Activated naive CD8-positive, alpha-beta T cell (primary cell): ENCODE measurements around the gene XKRX.

ENCODE experiments used
- H3K27ac Mint-ChIP-seq: one replicate; pipeline ENCODE4 v1.8.0; 2021; ENCODE audit warnings: mixed read lengths
- H3K27me3 Mint-ChIP-seq: one replicate; pipeline ENCODE4 v1.8.0; 2021; ENCODE audit warnings: mixed read lengths
- H3K36me3 Mint-ChIP-seq: one replicate; pipeline ENCODE4 v1.8.0; 2021; ENCODE audit warnings: mixed read lengths
- H3K4me1 Mint-ChIP-seq: one replicate; pipeline ENCODE4 v1.8.0; 2021; ENCODE audit warnings: low read depth, mixed read lengths
- H3K4me3 Mint-ChIP-seq: one replicate; pipeline ENCODE4 v1.8.0; 2021; ENCODE audit warnings: mild to moderate bottlenecking, mixed read lengths
- H3K9me3 Mint-ChIP-seq: one replicate; pipeline ENCODE4 v1.8.0; 2021; ENCODE audit warnings: low read depth, mixed read lengths

XKRX gene

GRCh38 chrX:100928660-100929613 is at the start of gene XKRX:
Gene XKRX (minus strand): TSS chrX:100928917. CDS start chrX:100928304, 613 bp downstream.
- Mint-ChIP-seq H3K4me3 (peak within 1 kb of the TSS; percentile 92), H3K9me3 (no peaks in the 10 kb centered on the region), H3K36me3 (peaks cover 3% of the 10 kb centered on the region), H3K4me1 (peaks cover 51% of the 10 kb centered on the region), H3K27ac (peak within 1 kb of the TSS; percentile 54), H3K27me3 (no peaks in the 10 kb centered on the region)

GRCh38 chrX:100976211-100976610 is 47.5 kb upstream of the XKRX start:
- Mint-ChIP-seq H3K4me1 (no peaks in the 10 kb centered on the region), H3K9me3 (no peaks in the 10 kb centered on the region), H3K27me3 (no peaks in the 10 kb centered on the region), H3K4me3 (no peak overlapping the region), H3K27ac (no peak overlapping the region), H3K36me3 (peaks cover 6% of the 10 kb centered on the region)

GRCh38 chrX:100975212-100975611 is 46.5 kb upstream of the XKRX start:
- Mint-ChIP-seq H3K36me3 (peaks cover 6% of the 10 kb centered on the region), H3K27ac (no peak overlapping the region), H3K4me3 (no peak overlapping the region), H3K27me3 (no peaks in the 10 kb centered on the region), H3K4me1 (no peaks in the 10 kb centered on the region), H3K9me3 (no peaks in the 10 kb centered on the region)

GRCh38 chrX:100973411-100973810 is 44.7 kb upstream of the XKRX start:
- Mint-ChIP-seq H3K9me3 (no peaks in the 10 kb centered on the region), H3K36me3 (peaks cover 3% of the 10 kb centered on the region), H3K4me3 (no peak overlapping the region), H3K27ac (no peak overlapping the region), H3K27me3 (no peaks in the 10 kb centered on the region), H3K4me1 (no peaks in the 10 kb centered on the region)

- H3K9me3 Mint-ChIP-seq: no peaks in the 10 kb centered on the region
- H3K36me3 Mint-ChIP-seq: no peaks in the 10 kb centered on the region
- H3K4me3 Mint-ChIP-seq: no peak overlapping the region
- no peaks in the 10 kb centered on the region for H3K4me1 Mint-ChIP-seq
- H3K27ac Mint-ChIP-seq: no peak overlapping the region
- H3K27me3 Mint-ChIP-seq: no peaks in the 10 kb centered on the region
These were observed 41.2 kb upstream of the XKRX start for GRCh38 chrX:100969936-100970335.

- no peaks in the 10 kb centered on the region for H3K4me1 Mint-ChIP-seq
- H3K4me3 Mint-ChIP-seq: no peak within 1 kb of the TSS
- no peaks in the 10 kb centered on the region for H3K9me3 Mint-ChIP-seq
- H3K36me3 Mint-ChIP-seq: no peaks in the 10 kb centered on the region
- H3K27ac Mint-ChIP-seq: no peak within 1 kb of the TSS
- H3K27me3 Mint-ChIP-seq: no peaks in the 10 kb centered on the region
These were observed 40.7 kb upstream of the XKRX start, which contains the start of gene ARL13A for GRCh38 chrX:100969408-100969807. Gene ARL13A (plus strand): TSS chrX:100969708. CDS start chrX:100973690, 3,982 bp downstream.

- Mint-ChIP-seq H3K4me3 (no peak overlapping the region), H3K27ac (no peak overlapping the region), H3K4me1 (no peaks in the 10 kb centered on the region), H3K9me3 (no peaks in the 10 kb centered on the region), H3K27me3 (no peaks in the 10 kb centered on the region), H3K36me3 (no peaks in the 10 kb centered on the region)
These were observed 35.6 kb upstream of the XKRX start for GRCh38 chrX:100964362-100964761.

- H3K4me1 Mint-ChIP-seq: no peaks in the 10 kb centered on the region
- H3K4me3 Mint-ChIP-seq: no peak overlapping the region
- H3K36me3 Mint-ChIP-seq: no peaks in the 10 kb centered on the region
- H3K27ac Mint-ChIP-seq: no peak overlapping the region
- H3K9me3 Mint-ChIP-seq: no peaks in the 10 kb centered on the region
- no peaks in the 10 kb centered on the region for H3K27me3 Mint-ChIP-seq
These were observed 34.1 kb upstream of the XKRX start for GRCh38 chrX:100962811-100963210.

GRCh38 chrX:100948557-100948956 is 19.8 kb upstream of the XKRX start:
- H3K27me3 Mint-ChIP-seq: no peaks in the 10 kb centered on the region
- peaks cover 6% of the 10 kb centered on the region for H3K36me3 Mint-ChIP-seq
- no peak overlapping the region for H3K27ac Mint-ChIP-seq
- H3K4me1 Mint-ChIP-seq: no peaks in the 10 kb centered on the region
- H3K9me3 Mint-ChIP-seq: no peaks in the 10 kb centered on the region
- no peak overlapping the region for H3K4me3 Mint-ChIP-seq

GRCh38 chrX:100946299-100946927 is 17.7 kb upstream of the XKRX start:
- Mint-ChIP-seq H3K4me1 (no peaks in the 10 kb centered on the region), H3K27ac (no peak overlapping the region), H3K27me3 (no peaks in the 10 kb centered on the region), H3K36me3 (peaks cover 6% of the 10 kb centered on the region), H3K9me3 (no peaks in the 10 kb centered on the region), H3K4me3 (no peak overlapping the region)

GRCh38 chrX:100944601-100945000 is 15.9 kb upstream of the XKRX start:
- Mint-ChIP-seq H3K27me3 (no peaks in the 10 kb centered on the region), H3K9me3 (no peaks in the 10 kb centered on the region), H3K4me1 (peaks cover 1% of the 10 kb centered on the region), H3K27ac (no peak overlapping the region), H3K36me3 (peaks cover 4% of the 10 kb centered on the region), H3K4me3 (no peak overlapping the region)

GRCh38 chrX:100939333-100939732 is 10.6 kb upstream of the XKRX start:
- H3K27me3 Mint-ChIP-seq: no peaks in the 10 kb centered on the region
- H3K9me3 Mint-ChIP-seq: no peaks in the 10 kb centered on the region
- H3K36me3 Mint-ChIP-seq: no peaks in the 10 kb centered on the region
- no peak overlapping the region for H3K4me3 Mint-ChIP-seq
- H3K4me1 Mint-ChIP-seq: peaks cover 11% of the 10 kb centered on the region
- H3K27ac Mint-ChIP-seq: peak overlapping the region; percentile 64

- Mint-ChIP-seq H3K4me3 (no peak overlapping the region), H3K36me3 (peaks cover 3% of the 10 kb centered on the region), H3K27me3 (no peaks in the 10 kb centered on the region), H3K27ac (no peak overlapping the region), H3K4me1 (peaks cover 16% of the 10 kb centered on the region), H3K9me3 (no peaks in the 10 kb centered on the region)
These were observed 7.0 kb upstream of the XKRX start for GRCh38 chrX:100935767-100936166.

- no peaks in the 10 kb centered on the region for H3K9me3 Mint-ChIP-seq
- no peaks in the 10 kb centered on the region for H3K27me3 Mint-ChIP-seq
- H3K4me1 Mint-ChIP-seq: peaks cover 24% of the 10 kb centered on the region
- H3K4me3 Mint-ChIP-seq: no peak overlapping the region
- H3K36me3 Mint-ChIP-seq: peaks cover 3% of the 10 kb centered on the region
- no peak overlapping the region for H3K27ac Mint-ChIP-seq
These were observed 3.2 kb upstream of the XKRX start for GRCh38 chrX:100931925-100932285.

- Mint-ChIP-seq H3K27me3 (no peaks in the 10 kb centered on the region), H3K4me1 (peaks cover 29% of the 10 kb centered on the region), H3K9me3 (no peaks in the 10 kb centered on the region), H3K4me3 (peak overlapping the region; percentile 30), H3K36me3 (peaks cover 3% of the 10 kb centered on the region), H3K27ac (no peak overlapping the region)
These were observed 2.7 kb upstream of the XKRX start for GRCh38 chrX:100931218-100931924.
